H1 (cell line): ENCODE results near the gene PTDSS2. TPM values are rescaled to one million over a fixed set of nuclear protein-coding genes. Genes with fewer than 3 reads are reported as not detected.

Experiments
- BRCA1 ChIP-seq: IDR thresholded peaks from 2 replicates; pipeline ENCODE4 v1.6.1; 2012; ENCODE audit warnings: low read depth, low read length, improper control_type of control experiment
- CHD7 ChIP-seq: fragments of 300-600 bp; sonication (generic); IDR thresholded peaks from 2 replicates; pipeline ENCODE4 v1.7.1; 2012; ENCODE audit warnings: low read length, moderate library complexity, mild to moderate bottlenecking, inconsistent platforms; ENCODE audit not compliant: insufficient replicate concordance
- KDM5A ChIP-seq: fragments of 200-600 bp; IDR thresholded peaks from 2 replicates; pipeline ENCODE4 v1.7.1; 2012; ENCODE audit warnings: mild to moderate bottlenecking, low read length, inconsistent platforms, mixed read lengths
- USF2 ChIP-seq: IDR thresholded peaks from 2 replicates; pipeline ENCODE4 v1.6.1; 2011; ENCODE audit warnings: low read length, improper control_type of control experiment
- ZNF274 ChIP-seq: IDR thresholded peaks from 2 replicates; pipeline ENCODE4 v1.7.0; 2012; ENCODE audit warnings: low read length, borderline replicate concordance; ENCODE audit errors: extremely low read depth
- polyA plus RNA-seq, 7 experiments: library from polyadenylated mRNA; depleted of rRNA in 3 of 7; stranded (reverse) in 5 of 7; unstranded in 2 of 7; fragments of >200 nt in 5 of 7; fragments of 200-250 nt in 2 of 7; gene quantifications; 1 replicate in 5 of 7; 2 replicates in 1 of 7; 4 replicates in 1 of 7; pipeline versions ENCODE4 v1.2.1 to v1.2.3, GENCODE V29; 2011 to 2013; ENCODE audit warnings: missing spikeins in 2 of 7, mixed read lengths in 2 of 7
- total RNA-seq: library from RNA; stranded (reverse); fragmentation: NEBNext Ultra II Directional; extraction: Animal tissue kit (Norgen Biotek cat#: 25700); gene quantifications from 2 replicates; pipeline ENCODE4 v1.2.1, GENCODE V29; 2021

PTDSS2 gene
- total and polyA plus RNA-seq, 2 of the 8 experiments (the other 6 are each of a cell fraction or from before 2014, with no cell fraction given) = 48.7 to 68.2 TPM

GRCh38 chr11:464316-464715 is 14.2 kb downstream of the PTDSS2 start (continued):
- TF ChIP-seq CHD7 (no peak), ZNF274 (no peak), KDM5A (no peak), USF2 (no peak), BRCA1 (no peak)
